Cortex of kidney (tissue), 1 donor: ENCODE results near the gene SMIM29.

Experiments used
- DNase-seq: peaks from one replicate; lab custom pipeline; 2025; lab: John Stamatoyannopoulos, UW

The SMIM29 gene

GRCh38 chr6:34240329-34241248, 8.2 kb downstream of the SMIM29 start:
- DNase-seq: no peak

GRCh38 chr6:34239893-34240292, 8.9 kb downstream of the SMIM29 start:
- DNase-seq: no peak

GRCh38 chr6:34239500-34239825, 9.3 kb downstream of the SMIM29 start:
- DNase-seq: no peak

GRCh38 chr6:34238585-34239499, 10.0 kb downstream of the SMIM29 start:
- no peak for DNase-seq

GRCh38 chr6:34237722-34238584, 10.9 kb downstream of the SMIM29 start:
- DNase-seq: no peak

- DNase-seq: no peak
Measured at GRCh38 chr6:34237316-34237721, 11.5 kb downstream of the SMIM29 start.

GRCh38 chr6:34236443-34237315, 12.1 kb downstream of the SMIM29 start, which contains the start of gene HMGA1:
Gene HMGA1, plus strand, starts transcription at chr6:34236873. Its CDS starts 3,908 bp downstream, at chr6:34240781.
- no peak for DNase-seq

GRCh38 chr6:34236131-34236442, 12.7 kb downstream of the SMIM29 start:
- DNase-seq: no peak

- DNase-seq: no peak
Measured at GRCh38 chr6:34235307-34236130, 13.3 kb downstream of the SMIM29 start.

- DNase-seq: no peak
Measured at GRCh38 chr6:34234667-34235306, 14.0 kb downstream of the SMIM29 start.

GRCh38 chr6:34233867-34234266, 14.9 kb downstream of the SMIM29 start:
- no peak for DNase-seq

GRCh38 chr6:34232901-34233300, 15.9 kb downstream of the SMIM29 start:
- DNase-seq: no peak

GRCh38 chr6:34231566-34232336, 17.1 kb downstream of the SMIM29 start:
- no peak for DNase-seq

GRCh38 chr6:34230653-34231371, 18.0 kb downstream of the SMIM29 start:
- no peak for DNase-seq

GRCh38 chr6:34229877-34230276, 18.9 kb downstream of the SMIM29 start:
- no peak for DNase-seq

GRCh38 chr6:34227761-34228421, 20.9 kb downstream of the SMIM29 start:
- no peak for DNase-seq

- DNase-seq: no peak
Measured at GRCh38 chr6:34226731-34227586, 21.8 kb downstream of the SMIM29 start.
